Activated CD4-positive, alpha-beta T cell treated with anti-CD3 and anti-CD28 coated beads, Interleukin-2, amount 10 ng/mL, durations not matched to agents 24 days and 14 days (primary cell): ENCODE measurements around the gene TLE5. TPM values are rescaled to one million over a fixed set of nuclear protein-coding genes. Genes with fewer than 3 reads are reported as not detected.

Experiments
- DNase-seq: peaks from one replicate; pipeline ENCODE4 v3.0.0; 2022
- H3K27ac Mint-ChIP-seq: one replicate; pipeline ENCODE4 v1.8.0; 2022; ENCODE audit warnings: mild to moderate bottlenecking, mixed read lengths
- H3K27me3 Mint-ChIP-seq: one replicate; pipeline ENCODE4 v1.8.0; 2022; ENCODE audit warnings: mixed read lengths
- H3K36me3 Mint-ChIP-seq: one replicate; pipeline ENCODE4 v1.8.0; 2022; ENCODE audit warnings: low read depth, mild to moderate bottlenecking, mixed read lengths
- H3K4me1 Mint-ChIP-seq: one replicate; pipeline ENCODE4 v1.8.0; 2021; ENCODE audit warnings: mixed read lengths
- H3K4me3 Mint-ChIP-seq: one replicate; pipeline ENCODE4 v1.8.0; 2022; ENCODE audit warnings: mild to moderate bottlenecking, moderate library complexity, mixed read lengths
- H3K9me3 Mint-ChIP-seq: one replicate; pipeline ENCODE4 v1.8.0; 2021; ENCODE audit warnings: mixed read lengths
- intact Hi-C: fragments of 100-400 bp; cut with micrococcal nuclease; formaldehyde crosslinking; loops from one replicate; pipeline ENCODE4 v1.15.1; 2023
- total RNA-seq: library from RNA; stranded (reverse); gene quantifications from 2 replicates; pipeline ENCODE4 v1.2.3, GENCODE V29; 2022

TLE5 gene
- total RNA-seq, 1 donor from 2014 or later = 380 TPM

DNA sequence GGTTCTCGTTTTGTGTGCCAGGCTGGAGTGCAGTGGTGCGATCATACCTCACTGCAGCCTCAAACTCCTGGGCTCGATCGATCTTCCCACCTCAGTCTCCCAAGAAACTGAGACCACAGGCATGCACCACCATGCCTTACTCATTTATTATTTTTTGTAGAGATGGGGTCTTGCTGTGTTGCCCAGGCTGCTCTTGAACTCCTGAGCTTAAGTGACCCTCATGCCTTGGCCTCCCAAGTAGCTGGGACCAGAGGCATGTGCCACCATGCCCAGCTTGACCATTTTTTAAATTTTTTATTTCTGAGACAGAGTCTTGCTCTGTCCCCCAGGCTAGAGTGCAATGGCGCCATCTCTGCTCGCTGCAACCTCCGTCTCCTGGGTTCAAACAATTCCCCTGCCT lies 21.7 kb upstream of the TLE5 start:
- Mint-ChIP-seq H3K36me3 (no peaks in the 10 kb centered on the region), H3K27ac (no peak overlapping the region), H3K4me1 (no peaks in the 10 kb centered on the region), H3K27me3 (peaks cover 3% of the 10 kb centered on the region), H3K9me3 (no peaks in the 10 kb centered on the region), H3K4me3 (no peak overlapping the region)
- no peak for DNase-seq
- intact Hi-C loops = no loop called here

DNA sequence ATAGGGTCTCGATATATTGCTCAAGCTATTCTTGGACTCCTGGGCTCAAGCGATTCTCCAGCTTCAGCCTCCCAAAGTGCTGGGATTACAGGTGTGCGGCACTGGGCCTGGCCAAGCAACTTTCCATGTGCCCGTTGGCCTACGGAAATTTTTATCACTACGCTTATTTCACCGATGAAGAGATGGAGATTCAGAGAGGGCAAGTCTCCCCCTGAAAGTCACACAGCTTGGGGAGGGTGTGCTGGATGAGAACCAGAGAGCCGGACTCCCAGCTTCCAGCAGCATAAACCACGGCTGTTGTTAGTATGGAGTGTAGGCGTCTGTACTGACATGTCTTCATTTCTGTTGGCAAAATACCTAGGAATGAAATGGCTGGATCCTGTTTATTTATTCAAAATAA lies 20.0 kb upstream of the TLE5 start:
- no peak overlapping the region for H3K4me3 Mint-ChIP-seq
- H3K36me3 Mint-ChIP-seq = no peaks in the 10 kb centered on the region
- no peaks in the 10 kb centered on the region for H3K9me3 Mint-ChIP-seq
- intact Hi-C loops = no loop called here
- H3K27ac Mint-ChIP-seq = no peak overlapping the region
- H3K4me1 Mint-ChIP-seq = no peaks in the 10 kb centered on the region
- DNase-seq = no peak
- no peaks in the 10 kb centered on the region for H3K27me3 Mint-ChIP-seq

DNA sequence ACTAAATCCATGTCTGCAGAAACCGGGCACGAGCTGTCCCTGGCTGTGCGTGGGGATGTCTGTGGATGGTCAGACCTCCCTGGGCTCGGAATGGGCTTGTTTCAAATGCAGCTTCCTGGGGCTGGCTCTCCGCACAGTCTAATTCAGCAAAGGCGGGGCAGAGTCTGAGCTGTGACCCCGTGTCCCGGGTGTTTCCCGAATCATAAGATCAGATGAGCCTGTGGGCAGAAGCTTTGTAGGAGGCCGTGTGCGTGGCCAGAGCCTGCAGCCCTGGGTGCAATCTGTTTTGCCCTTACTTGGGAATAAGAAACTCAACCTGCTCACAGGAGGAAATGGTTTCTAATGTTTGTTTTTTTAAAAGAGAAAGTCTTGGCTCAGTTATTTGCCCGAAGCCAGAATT lies 18.0 kb upstream of the TLE5 start:
- intact Hi-C loops = no loop called here
- no peaks in the 10 kb centered on the region for H3K36me3 Mint-ChIP-seq
- DNase-seq = no peak
- no peaks in the 10 kb centered on the region for H3K4me1 Mint-ChIP-seq
- H3K27me3 Mint-ChIP-seq = peaks cover 2% of the 10 kb centered on the region
- H3K9me3 Mint-ChIP-seq = no peaks in the 10 kb centered on the region
- H3K27ac Mint-ChIP-seq = no peak overlapping the region
- H3K4me3 Mint-ChIP-seq = no peak overlapping the region

DNA sequence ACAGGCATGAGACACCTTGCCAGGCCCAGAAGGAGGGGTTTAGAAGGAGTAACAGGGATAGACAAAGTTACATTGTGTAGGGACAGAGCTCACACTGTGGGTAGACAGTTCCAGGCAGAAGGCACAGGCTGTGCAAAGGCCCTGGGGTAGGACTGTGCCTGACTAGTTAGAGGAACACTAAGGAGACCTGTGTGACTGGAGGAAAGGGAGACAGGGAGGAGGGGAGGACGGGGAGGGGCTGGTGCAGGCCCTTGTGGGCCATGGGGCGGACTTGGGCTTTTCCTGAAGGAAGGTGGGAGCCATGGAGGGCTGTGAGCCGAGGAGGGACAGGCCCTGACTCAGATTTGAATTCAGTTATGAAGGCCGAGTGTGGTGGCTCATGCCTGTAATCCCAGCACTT lies 17.3 kb upstream of the TLE5 start:
- intact Hi-C loops = no loop called here
- no peaks in the 10 kb centered on the region for H3K4me1 Mint-ChIP-seq
- H3K9me3 Mint-ChIP-seq = no peaks in the 10 kb centered on the region
- no peak overlapping the region for H3K4me3 Mint-ChIP-seq
- no peak for DNase-seq
- H3K36me3 Mint-ChIP-seq = no peaks in the 10 kb centered on the region
- H3K27me3 Mint-ChIP-seq = peaks cover 2% of the 10 kb centered on the region
- H3K27ac Mint-ChIP-seq = no peak overlapping the region

DNA sequence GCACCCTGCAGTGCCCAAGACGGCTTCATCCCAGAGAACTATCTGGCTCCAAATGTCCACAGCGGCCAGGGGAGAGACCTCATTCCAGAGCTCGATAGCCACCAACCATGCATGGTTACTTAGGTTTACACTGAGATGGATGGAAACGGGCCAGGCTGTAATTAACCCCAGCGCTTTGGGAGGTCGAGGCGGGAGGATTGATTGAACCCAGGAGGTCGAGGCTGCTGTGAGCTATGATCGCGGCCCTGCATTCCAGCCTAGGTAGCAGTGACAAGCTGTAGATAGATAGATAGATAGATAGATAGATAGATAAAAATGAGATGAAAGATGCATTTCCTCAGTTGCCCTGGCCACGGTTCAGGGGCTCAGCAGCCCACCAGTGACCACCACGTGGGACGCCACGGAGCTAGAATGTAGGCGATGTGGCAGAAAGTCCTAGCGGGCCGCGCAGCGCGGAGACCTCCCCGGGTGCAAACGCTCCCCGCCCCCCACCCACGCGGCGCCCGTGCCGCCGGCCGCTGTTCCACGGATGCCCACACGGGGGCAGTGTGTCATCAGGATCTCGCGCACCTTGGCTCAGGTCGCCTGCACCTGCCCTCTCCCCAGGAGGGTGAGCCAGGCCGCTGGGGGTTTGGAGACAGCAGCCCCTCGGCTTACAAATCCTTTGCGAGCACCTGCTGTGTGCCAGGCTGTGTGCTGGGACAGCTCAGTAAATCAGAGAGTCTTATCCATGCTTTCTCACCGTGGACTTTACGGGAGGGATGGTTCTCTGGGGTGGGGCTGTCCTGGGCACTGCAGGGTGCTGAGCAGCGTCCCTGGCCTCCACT lies 13.5 kb upstream of the TLE5 start:
- peak; percentile 92 for DNase-seq
- no peaks in the 10 kb centered on the region for H3K9me3 Mint-ChIP-seq
- no peaks in the 10 kb centered on the region for H3K4me1 Mint-ChIP-seq
- H3K4me3 Mint-ChIP-seq = no peak overlapping the region
- no peaks in the 10 kb centered on the region for H3K36me3 Mint-ChIP-seq
- H3K27ac Mint-ChIP-seq = no peak overlapping the region
- intact Hi-C loops = loop anchor here (1.0 to 2.0 kb wide), 2 partner anchors 28 to 87 kb away; no protein-coding TSS in a partner anchor
- H3K27me3 Mint-ChIP-seq = peaks cover 2% of the 10 kb centered on the region

GRCh38 chr19:3073931-3074595 lies 11.8 kb upstream of the TLE5 start:
- intact Hi-C loops = no loop called here
- Mint-ChIP-seq H3K27me3 (peaks cover 2% of the 10 kb centered on the region), H3K36me3 (no peaks in the 10 kb centered on the region), H3K27ac (no peak overlapping the region), H3K4me3 (no peak overlapping the region), H3K9me3 (no peaks in the 10 kb centered on the region), H3K4me1 (no peaks in the 10 kb centered on the region)
- DNase-seq = no peak

GRCh38 chr19:3073159-3073563 lies 10.9 kb upstream of the TLE5 start:
- intact Hi-C loops = no loop called here
- no peak for DNase-seq
- no peaks in the 10 kb centered on the region for H3K4me1 Mint-ChIP-seq
- no peak overlapping the region for H3K27ac Mint-ChIP-seq
- no peaks in the 10 kb centered on the region for H3K9me3 Mint-ChIP-seq
- H3K36me3 Mint-ChIP-seq = no peaks in the 10 kb centered on the region
- H3K27me3 Mint-ChIP-seq = peaks cover 2% of the 10 kb centered on the region
- no peak overlapping the region for H3K4me3 Mint-ChIP-seq

- H3K27me3 Mint-ChIP-seq = peaks cover 2% of the 10 kb centered on the region
- intact Hi-C loops = no loop called here
- H3K36me3 Mint-ChIP-seq = no peaks in the 10 kb centered on the region
- H3K4me1 Mint-ChIP-seq = no peaks in the 10 kb centered on the region
- no peak overlapping the region for H3K27ac Mint-ChIP-seq
- H3K4me3 Mint-ChIP-seq = no peak overlapping the region
- H3K9me3 Mint-ChIP-seq = no peaks in the 10 kb centered on the region
- DNase-seq = no peak
Measured at GRCh38 chr19:3071768-3072167, 9.5 kb upstream of the TLE5 start.

GRCh38 chr19:3068071-3068470 lies 5.8 kb upstream of the TLE5 start:
- no peaks in the 10 kb centered on the region for H3K9me3 Mint-ChIP-seq
- intact Hi-C loops = no loop called here
- H3K27me3 Mint-ChIP-seq = no peaks in the 10 kb centered on the region
- no peaks in the 10 kb centered on the region for H3K36me3 Mint-ChIP-seq
- no peak for DNase-seq
- H3K27ac Mint-ChIP-seq = no peak overlapping the region
- H3K4me3 Mint-ChIP-seq = no peak overlapping the region
- peaks cover 4% of the 10 kb centered on the region for H3K4me1 Mint-ChIP-seq

GRCh38 chr19:3067563-3067962 lies 5.3 kb upstream of the TLE5 start:
- H3K27ac Mint-ChIP-seq = no peak overlapping the region
- no peaks in the 10 kb centered on the region for H3K27me3 Mint-ChIP-seq
- H3K4me3 Mint-ChIP-seq = no peak overlapping the region
- no peaks in the 10 kb centered on the region for H3K9me3 Mint-ChIP-seq
- H3K4me1 Mint-ChIP-seq = peaks cover 7% of the 10 kb centered on the region
- no peaks in the 10 kb centered on the region for H3K36me3 Mint-ChIP-seq
- DNase-seq = no peak
- intact Hi-C loops = no loop called here

GRCh38 chr19:3066482-3067049 lies 4.3 kb upstream of the TLE5 start:
- H3K4me1 Mint-ChIP-seq = peaks cover 7% of the 10 kb centered on the region
- no peaks in the 10 kb centered on the region for H3K9me3 Mint-ChIP-seq
- H3K27me3 Mint-ChIP-seq = no peaks in the 10 kb centered on the region
- H3K27ac Mint-ChIP-seq = no peak overlapping the region
- intact Hi-C loops = no loop called here
- no peak for DNase-seq
- H3K36me3 Mint-ChIP-seq = no peaks in the 10 kb centered on the region
- H3K4me3 Mint-ChIP-seq = no peak overlapping the region

DNA sequence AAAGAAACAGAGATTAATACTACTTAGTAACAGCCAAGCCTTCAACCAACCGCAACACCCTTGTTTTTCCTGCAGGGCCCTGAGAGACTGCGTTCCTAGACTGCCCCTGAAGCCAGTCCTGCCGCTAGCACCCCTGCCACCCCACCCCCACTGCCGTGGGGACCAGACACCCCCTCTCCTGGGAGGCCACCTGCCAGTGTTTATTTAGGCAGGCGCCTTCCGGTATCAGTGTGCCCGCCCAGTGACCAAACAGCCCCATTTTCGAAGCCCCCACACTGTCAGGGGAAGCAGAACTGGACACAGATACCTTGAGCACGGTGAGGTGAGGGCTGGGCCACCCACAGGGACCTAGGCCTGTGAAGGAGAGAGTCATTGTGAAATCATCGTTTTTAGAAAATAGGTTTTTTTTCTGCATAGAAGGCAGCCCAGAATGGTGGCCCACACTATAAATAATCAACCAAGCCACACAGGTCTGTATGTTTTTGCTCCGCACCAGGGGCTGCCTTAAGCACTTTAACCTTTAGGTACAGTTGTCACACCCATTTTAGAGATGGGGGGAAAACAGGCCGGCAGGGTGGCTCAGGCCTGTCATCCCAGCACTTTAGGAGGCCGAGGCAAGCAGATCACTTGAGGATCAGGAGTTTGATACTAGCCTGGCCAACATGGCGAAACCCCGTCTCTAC lies 3.5 kb upstream of the TLE5 start:
- DNase-seq = no peak
- Mint-ChIP-seq H3K36me3 (peaks cover 3% of the 10 kb centered on the region), H3K4me3 (no peak overlapping the region), H3K4me1 (peaks cover 9% of the 10 kb centered on the region), H3K27me3 (no peaks in the 10 kb centered on the region), H3K27ac (no peak overlapping the region), H3K9me3 (no peaks in the 10 kb centered on the region)
- intact Hi-C loops = no loop called here

GRCh38 chr19:3064011-3064330 lies 1.7 kb upstream of the TLE5 start:
- Mint-ChIP-seq H3K4me3 (peak overlapping the region; percentile 89), H3K9me3 (no peaks in the 10 kb centered on the region), H3K4me1 (peaks cover 18% of the 10 kb centered on the region), H3K36me3 (peaks cover 11% of the 10 kb centered on the region), H3K27me3 (no peaks in the 10 kb centered on the region), H3K27ac (peak overlapping the region; percentile 98)
- intact Hi-C loops = loop anchor here (5.0 kb wide), 1 partner anchor 123 kb away; the partner anchor contains the start of gene NCLN
- no peak for DNase-seq
